Measurements from ENCODE around the gene PGAM1.

Gene PGAM1

GRCh38 chr10:97426776-97427570 is 982 bp downstream of the PGAM1 start:
- no peak overlapping the region for H2AFZ ChIP-seq (ENCODE audit: low read depth, low read length)
- peaks cover 27% of the 10 kb centered on the region for H3K4me1 ChIP-seq (ENCODE audit: insufficient read depth, low read length)
- H3K9me3 ChIP-seq (ENCODE audit: low read length), result no peaks in the 10 kb centered on the region

GRCh38 chr10:97427571-97428179 is 1.7 kb downstream of the PGAM1 start:
- no peaks in the 10 kb centered on the region for H3K27me3 ChIP-seq (ENCODE audit: insufficient read depth, low read length)
- peaks cover 27% of the 10 kb centered on the region for H3K4me1 ChIP-seq (ENCODE audit: insufficient read depth, low read length)
- H3K9me3 ChIP-seq (ENCODE audit: low read length), result no peaks in the 10 kb centered on the region
- no peak overlapping the region for H2AFZ ChIP-seq (ENCODE audit: low read depth, low read length)
- peak overlapping the region; percentile 92 for H3K4me3 ChIP-seq (ENCODE audit: low read length)
- H3K36me3 ChIP-seq (ENCODE audit: insufficient read depth, low read length), result peaks cover 22% of the 10 kb centered on the region

More at GRCh38 chr10:97426776-97427570, 982 bp downstream of the PGAM1 start:
- Histone ChIP-seq H3K4me3 (ENCODE audit: low read length) (peak overlapping the region; percentile 92), H3K36me3 (ENCODE audit: insufficient read depth, low read length) (peaks cover 19% of the 10 kb centered on the region), H3K27me3 (ENCODE audit: insufficient read depth, low read length) (no peaks in the 10 kb centered on the region)

- Histone ChIP-seq H2AFZ (ENCODE audit: low read depth, low read length) (no peak overlapping the region), H3K9me3 (ENCODE audit: low read length) (no peaks in the 10 kb centered on the region), H3K36me3 (ENCODE audit: insufficient read depth, low read length) (peaks cover 26% of the 10 kb centered on the region), H3K27me3 (ENCODE audit: insufficient read depth, low read length) (no peaks in the 10 kb centered on the region), H3K4me1 (ENCODE audit: insufficient read depth, low read length) (peaks cover 27% of the 10 kb centered on the region), H3K4me3 (ENCODE audit: low read length) (peak overlapping the region; percentile 92)
Observed at GRCh38 chr10:97428572-97428981, 2.6 kb downstream of the PGAM1 start.

- H3K9me3 ChIP-seq (ENCODE audit: low read length), result no peaks in the 10 kb centered on the region
- H2AFZ ChIP-seq (ENCODE audit: low read depth, low read length), result no peak overlapping the region
- no peaks in the 10 kb centered on the region for H3K27me3 ChIP-seq (ENCODE audit: insufficient read depth, low read length)
- H3K4me1 ChIP-seq (ENCODE audit: insufficient read depth, low read length), result peaks cover 2% of the 10 kb centered on the region
- no peak overlapping the region for H3K4me3 ChIP-seq (ENCODE audit: low read length)
- H3K36me3 ChIP-seq (ENCODE audit: insufficient read depth, low read length), result peaks cover 71% of the 10 kb centered on the region
Observed at GRCh38 chr10:97434055-97434454, 8.1 kb downstream of the PGAM1 start.

GRCh38 chr10:97434557-97434956 is 8.6 kb downstream of the PGAM1 start:
- Histone ChIP-seq H3K27me3 (ENCODE audit: insufficient read depth, low read length) (no peaks in the 10 kb centered on the region), H3K4me3 (ENCODE audit: low read length) (no peak overlapping the region), H3K36me3 (ENCODE audit: insufficient read depth, low read length) (peaks cover 75% of the 10 kb centered on the region), H3K4me1 (ENCODE audit: insufficient read depth, low read length) (no peaks in the 10 kb centered on the region), H2AFZ (ENCODE audit: low read depth, low read length) (no peak overlapping the region), H3K9me3 (ENCODE audit: low read length) (no peaks in the 10 kb centered on the region)

GRCh38 chr10:97435211-97435610 is 9.2 kb downstream of the PGAM1 start:
- peaks cover 75% of the 10 kb centered on the region for H3K36me3 ChIP-seq (ENCODE audit: insufficient read depth, low read length)
- H3K4me1 ChIP-seq (ENCODE audit: insufficient read depth, low read length), result no peaks in the 10 kb centered on the region
- no peaks in the 10 kb centered on the region for H3K27me3 ChIP-seq (ENCODE audit: insufficient read depth, low read length)
- no peak overlapping the region for H2AFZ ChIP-seq (ENCODE audit: low read depth, low read length)
- no peaks in the 10 kb centered on the region for H3K9me3 ChIP-seq (ENCODE audit: low read length)
- no peak overlapping the region for H3K4me3 ChIP-seq (ENCODE audit: low read length)

- Histone ChIP-seq H3K4me1 (ENCODE audit: insufficient read depth, low read length) (peaks cover 14% of the 10 kb centered on the region), H2AFZ (ENCODE audit: low read depth, low read length) (no peak overlapping the region), H3K9me3 (ENCODE audit: low read length) (no peaks in the 10 kb centered on the region), H3K4me3 (ENCODE audit: low read length) (no peak overlapping the region), H3K36me3 (ENCODE audit: insufficient read depth, low read length) (peaks cover 36% of the 10 kb centered on the region), H3K27me3 (ENCODE audit: insufficient read depth, low read length) (no peaks in the 10 kb centered on the region)
Observed at GRCh38 chr10:97442277-97442676, 16.3 kb downstream of the PGAM1 start.

GRCh38 chr10:97444212-97444611 is 18.2 kb downstream of the PGAM1 start:
- Histone ChIP-seq H2AFZ (ENCODE audit: low read depth, low read length) (no peak overlapping the region), H3K4me1 (ENCODE audit: insufficient read depth, low read length) (peaks cover 14% of the 10 kb centered on the region), H3K9me3 (ENCODE audit: low read length) (no peaks in the 10 kb centered on the region), H3K27me3 (ENCODE audit: insufficient read depth, low read length) (no peaks in the 10 kb centered on the region), H3K36me3 (ENCODE audit: insufficient read depth, low read length) (peaks cover 22% of the 10 kb centered on the region), H3K4me3 (ENCODE audit: low read length) (peak overlapping the region; percentile 4)

- Histone ChIP-seq H3K27me3 (ENCODE audit: insufficient read depth, low read length) (no peaks in the 10 kb centered on the region), H3K9me3 (ENCODE audit: low read length) (no peaks in the 10 kb centered on the region), H2AFZ (ENCODE audit: low read depth, low read length) (peak overlapping the region; percentile 69), H3K36me3 (ENCODE audit: insufficient read depth, low read length) (peaks cover 15% of the 10 kb centered on the region), H3K4me3 (ENCODE audit: low read length) (peak overlapping the region; percentile 82), H3K4me1 (ENCODE audit: insufficient read depth, low read length) (peaks cover 16% of the 10 kb centered on the region)
Observed at GRCh38 chr10:97445357-97445721, 19.3 kb downstream of the PGAM1 start.

GRCh38 chr10:97445722-97446639 is 20.0 kb downstream of the PGAM1 start, which contains the start of the genes EXOSC1 and ZDHHC16:
Gene EXOSC1 (minus strand): TSS chr10:97446006. CDS start chr10:97445985, 21 bp downstream.
Gene ZDHHC16 (plus strand): TSS chr10:97446175. CDS start chr10:97451676, 5,501 bp downstream.
- Histone ChIP-seq H3K9me3 (ENCODE audit: low read length) (no peaks in the 10 kb centered on the region), H2AFZ (ENCODE audit: low read depth, low read length) (peak within 1 kb of the TSS; percentile 69), H3K4me1 (ENCODE audit: insufficient read depth, low read length) (peaks cover 22% of the 10 kb centered on the region), H3K4me3 (ENCODE audit: low read length) (peak within 1 kb of the TSS; percentile 82), H3K36me3 (ENCODE audit: insufficient read depth, low read length) (peaks cover 14% of the 10 kb centered on the region), H3K27me3 (ENCODE audit: insufficient read depth, low read length) (no peaks in the 10 kb centered on the region)

- no peaks in the 10 kb centered on the region for H3K9me3 ChIP-seq (ENCODE audit: low read length)
- no peaks in the 10 kb centered on the region for H3K27me3 ChIP-seq (ENCODE audit: insufficient read depth, low read length)
- H2AFZ ChIP-seq (ENCODE audit: low read depth, low read length), result no peak overlapping the region
- peaks cover 46% of the 10 kb centered on the region for H3K36me3 ChIP-seq (ENCODE audit: insufficient read depth, low read length)
- peaks cover 14% of the 10 kb centered on the region for H3K4me1 ChIP-seq (ENCODE audit: insufficient read depth, low read length)
- H3K4me3 ChIP-seq (ENCODE audit: low read length), result no peak overlapping the region
Observed at GRCh38 chr10:97450828-97451227, 24.8 kb downstream of the PGAM1 start.

- no peak overlapping the region for H3K4me3 ChIP-seq (ENCODE audit: low read length)
- peaks cover 14% of the 10 kb centered on the region for H3K4me1 ChIP-seq (ENCODE audit: insufficient read depth, low read length)
- no peak overlapping the region for H2AFZ ChIP-seq (ENCODE audit: low read depth, low read length)
- no peaks in the 10 kb centered on the region for H3K9me3 ChIP-seq (ENCODE audit: low read length)
- H3K36me3 ChIP-seq (ENCODE audit: insufficient read depth, low read length), result peaks cover 54% of the 10 kb centered on the region
- H3K27me3 ChIP-seq (ENCODE audit: insufficient read depth, low read length), result no peaks in the 10 kb centered on the region
Observed at GRCh38 chr10:97451605-97452004, 25.6 kb downstream of the PGAM1 start.

- Histone ChIP-seq H3K27me3 (ENCODE audit: insufficient read depth, low read length) (no peaks in the 10 kb centered on the region), H2AFZ (ENCODE audit: low read depth, low read length) (no peak overlapping the region), H3K9me3 (ENCODE audit: low read length) (no peaks in the 10 kb centered on the region), H3K36me3 (ENCODE audit: insufficient read depth, low read length) (peaks cover 61% of the 10 kb centered on the region), H3K4me1 (ENCODE audit: insufficient read depth, low read length) (peaks cover 9% of the 10 kb centered on the region), H3K4me3 (ENCODE audit: low read length) (no peak overlapping the region)
Observed at GRCh38 chr10:97452352-97452751, 26.4 kb downstream of the PGAM1 start.
